NCI-H2029 treated with DMSO at 0.1 percent for 48 hours (cell line): Measurements from ENCODE around the gene OR51Q1.

ENCODE experiments used
- DNase-seq: peaks from one replicate; lab custom pipeline; 2025; lab: John Stamatoyannopoulos, UW

The OR51Q1 gene

GRCh38 chr11:5421811-5422210 lies at the start of gene OR51Q1:
Gene OR51Q1, plus strand, starts transcription at chr11:5422111. Its CDS starts 90 bp downstream, at chr11:5422201.
- DNase-seq = no peak

GRCh38 chr11:5380740-5381342 lies 41.1 kb upstream of the OR51Q1 start:
- peak; percentile 34 for DNase-seq

GRCh38 chr11:5383576-5383975 lies 38.3 kb upstream of the OR51Q1 start, which contains the start of gene OR51M1:
Gene OR51M1, plus strand, starts transcription at chr11:5383812. Its CDS starts 5,587 bp downstream, at chr11:5389399.
- no peak for DNase-seq

- DNase-seq = no peak
These were observed 37.6 kb upstream of the OR51Q1 start for GRCh38 chr11:5384335-5384734.

GRCh38 chr11:5390210-5390609 lies 31.7 kb upstream of the OR51Q1 start:
- DNase-seq = no peak

- no peak for DNase-seq
These were observed 27.8 kb upstream of the OR51Q1 start for GRCh38 chr11:5394091-5394490.

GRCh38 chr11:5398936-5399335 lies 23.0 kb upstream of the OR51Q1 start:
- DNase-seq = no peak

GRCh38 chr11:5405173-5405572 lies 16.7 kb upstream of the OR51Q1 start:
- no peak for DNase-seq

GRCh38 chr11:5420993-5421392 lies 918 bp upstream of the OR51Q1 start:
- DNase-seq = no peak

- no peak for DNase-seq
These were observed 1.2 kb downstream of the OR51Q1 start for GRCh38 chr11:5423131-5423530.

- no peak for DNase-seq
These were observed 19.5 kb downstream of the OR51Q1 start, which contains the start of gene OR51I1 for GRCh38 chr11:5441414-5441813. Gene OR51I1, minus strand, starts transcription at chr11:5441514. Its CDS starts 0 bp downstream, at chr11:5441514.

- DNase-seq = no peak
These were observed 22.0 kb downstream of the OR51Q1 start for GRCh38 chr11:5443835-5444393.

GRCh38 chr11:5449023-5449422 lies 27.1 kb downstream of the OR51Q1 start, which contains the start of gene OR51I2:
Gene OR51I2, plus strand, starts transcription at chr11:5449323. Its CDS starts 4,166 bp downstream, at chr11:5453489.
- no peak for DNase-seq

GRCh38 chr11:5449432-5449831 lies 27.5 kb downstream of the OR51Q1 start:
- no peak for DNase-seq

GRCh38 chr11:5460983-5461621 lies 39.2 kb downstream of the OR51Q1 start:
- no peak for DNase-seq

GRCh38 chr11:5467527-5467926 lies 45.6 kb downstream of the OR51Q1 start:
- DNase-seq = no peak
